ENCODE data around the gene PTGDS.

Gene PTGDS

GRCh38 chr9:137015540-137015930, 38.2 kb downstream of the PTGDS start:
- no peak overlapping the region for H3K4me2 ChIP-seq (ENCODE audit: low read length)
- no peaks in the 10 kb centered on the region for H3K4me1 ChIP-seq (ENCODE audit: low read length)
- H4K20me1 ChIP-seq (ENCODE audit: insufficient read depth, low read length), result no peaks in the 10 kb centered on the region
- no peak overlapping the region for H3K9ac ChIP-seq (ENCODE audit: low read length)
- no peak overlapping the region for H3K27ac ChIP-seq (ENCODE audit: low read length)
- H3K36me3 ChIP-seq (replicated peaks; ENCODE audit: low read depth, low read length), result no peaks in the 10 kb centered on the region
- H2AFZ ChIP-seq (ENCODE audit: low read depth, low read length), result no peak overlapping the region
- H3K9me3 ChIP-seq (ENCODE audit: insufficient read depth, low read length), result no peaks in the 10 kb centered on the region
- H3K79me2 ChIP-seq (ENCODE audit: low read length), result no peaks in the 10 kb centered on the region
- H3K27me3 ChIP-seq (ENCODE audit: low read depth, low read length), result no peaks in the 10 kb centered on the region
- H3K4me3 ChIP-seq (ENCODE audit: low read length), result no peak overlapping the region
- TF ChIP-seq CTCF (IDR thresholded peaks at IDR 0.05; ENCODE audit: low read depth, low read length), result no peak
- no peak for TF ChIP-seq EZH2phosphoT487 (IDR thresholded peaks at IDR 0.05; ENCODE audit: low read depth)

GRCh38 chr9:137015976-137016375, 38.7 kb downstream of the PTGDS start:
- Histone ChIP-seq H3K27me3 (ENCODE audit: low read depth, low read length) (no peaks in the 10 kb centered on the region), H2AFZ (ENCODE audit: low read depth, low read length) (no peak overlapping the region), H3K4me3 (ENCODE audit: low read length) (no peak overlapping the region)

GRCh38 chr9:137016436-137016835, 39.1 kb downstream of the PTGDS start:
- H2AFZ ChIP-seq (ENCODE audit: low read depth, low read length), result no peak overlapping the region
- H3K9ac ChIP-seq (ENCODE audit: low read length), result no peak overlapping the region
- no peak overlapping the region for H3K27ac ChIP-seq (ENCODE audit: low read length)
- no peak for TF ChIP-seq CTCF (IDR thresholded peaks at IDR 0.05; ENCODE audit: low read depth, low read length)
- no peak for TF ChIP-seq EZH2phosphoT487 (IDR thresholded peaks at IDR 0.05; ENCODE audit: low read depth)
- no peak overlapping the region for H3K4me3 ChIP-seq (ENCODE audit: low read length)
- no peaks in the 10 kb centered on the region for H4K20me1 ChIP-seq (ENCODE audit: insufficient read depth, low read length)
- no peaks in the 10 kb centered on the region for H3K79me2 ChIP-seq (ENCODE audit: low read length)
- no peaks in the 10 kb centered on the region for H3K36me3 ChIP-seq (replicated peaks; ENCODE audit: low read depth, low read length)
- H3K9me3 ChIP-seq (ENCODE audit: insufficient read depth, low read length), result no peaks in the 10 kb centered on the region
- H3K4me2 ChIP-seq (ENCODE audit: low read length), result no peak overlapping the region
- no peaks in the 10 kb centered on the region for H3K27me3 ChIP-seq (ENCODE audit: low read depth, low read length)
- no peaks in the 10 kb centered on the region for H3K4me1 ChIP-seq (ENCODE audit: low read length)

More at GRCh38 chr9:137015976-137016375, 38.7 kb downstream of the PTGDS start:
- Histone ChIP-seq H3K9me3 (ENCODE audit: insufficient read depth, low read length) (no peaks in the 10 kb centered on the region), H3K4me2 (ENCODE audit: low read length) (no peak overlapping the region), H4K20me1 (ENCODE audit: insufficient read depth, low read length) (no peaks in the 10 kb centered on the region), H3K9ac (ENCODE audit: low read length) (no peak overlapping the region), H3K79me2 (ENCODE audit: low read length) (no peaks in the 10 kb centered on the region), H3K4me1 (ENCODE audit: low read length) (no peaks in the 10 kb centered on the region), H3K27ac (ENCODE audit: low read length) (no peak overlapping the region), H3K36me3 (replicated peaks; ENCODE audit: low read depth, low read length) (no peaks in the 10 kb centered on the region)
- TF ChIP-seq EZH2phosphoT487 (IDR thresholded peaks at IDR 0.05; ENCODE audit: low read depth) (no peak), CTCF (IDR thresholded peaks at IDR 0.05; ENCODE audit: low read depth, low read length) (no peak)

- H3K36me3 ChIP-seq (replicated peaks; ENCODE audit: low read depth, low read length), result no peaks in the 10 kb centered on the region
- H3K9me3 ChIP-seq (ENCODE audit: insufficient read depth, low read length), result no peaks in the 10 kb centered on the region
- H3K4me1 ChIP-seq (ENCODE audit: low read length), result no peaks in the 10 kb centered on the region
- H3K79me2 ChIP-seq (ENCODE audit: low read length), result no peaks in the 10 kb centered on the region
- no peaks in the 10 kb centered on the region for H3K27me3 ChIP-seq (ENCODE audit: low read depth, low read length)
- H3K27ac ChIP-seq (ENCODE audit: low read length), result no peak overlapping the region
- no peak overlapping the region for H2AFZ ChIP-seq (ENCODE audit: low read depth, low read length)
- no peak overlapping the region for H3K9ac ChIP-seq (ENCODE audit: low read length)
- no peaks in the 10 kb centered on the region for H4K20me1 ChIP-seq (ENCODE audit: insufficient read depth, low read length)
- H3K4me3 ChIP-seq (ENCODE audit: low read length), result no peak overlapping the region
- no peak for TF ChIP-seq EZH2phosphoT487 (IDR thresholded peaks at IDR 0.05; ENCODE audit: low read depth)
- TF ChIP-seq CTCF (IDR thresholded peaks at IDR 0.05; ENCODE audit: low read depth, low read length), result no peak
- H3K4me2 ChIP-seq (ENCODE audit: low read length), result no peak overlapping the region
Measured at GRCh38 chr9:137017071-137017470, 39.8 kb downstream of the PTGDS start.

Data from OCI-LY3 (cell line).